NB4 (cell line): Measurements from ENCODE around the gene MAP4.

Source experiments
- DNase-seq: peaks from one replicate; pipeline ENCODE4 v3.0.0; 2010; ENCODE audit warnings: low read depth
- H3K4me3 ChIP-seq: one replicate; pipeline ENCODE4 v1.5.1; 2011; ENCODE audit warnings: mild to moderate bottlenecking, low read depth, low read length, moderate library complexity
- MYC ChIP-seq: IDR thresholded peaks from 2 replicates; pipeline ENCODE4 v1.6.1; 2011; ENCODE audit warnings: low read depth, low read length
- POLR2A ChIP-seq: IDR thresholded peaks from 2 replicates; pipeline ENCODE4 v1.6.1; 2011; ENCODE audit warnings: mild to moderate bottlenecking; ENCODE audit not compliant: insufficient read length; ENCODE audit errors: extremely low read depth
- TF ChIP-seq, protein P1 (sequence below): IDR thresholded peaks from 2 replicates; pipeline ENCODE4 v1.6.1; 2011; ENCODE audit warnings: low read depth, low read length
- TF ChIP-seq, protein P2 (sequence below): IDR thresholded peaks from one replicate; pipeline ENCODE4 v1.5.1; 2012; ENCODE audit warnings: low read depth, low read length

MAP4 gene

DNA sequence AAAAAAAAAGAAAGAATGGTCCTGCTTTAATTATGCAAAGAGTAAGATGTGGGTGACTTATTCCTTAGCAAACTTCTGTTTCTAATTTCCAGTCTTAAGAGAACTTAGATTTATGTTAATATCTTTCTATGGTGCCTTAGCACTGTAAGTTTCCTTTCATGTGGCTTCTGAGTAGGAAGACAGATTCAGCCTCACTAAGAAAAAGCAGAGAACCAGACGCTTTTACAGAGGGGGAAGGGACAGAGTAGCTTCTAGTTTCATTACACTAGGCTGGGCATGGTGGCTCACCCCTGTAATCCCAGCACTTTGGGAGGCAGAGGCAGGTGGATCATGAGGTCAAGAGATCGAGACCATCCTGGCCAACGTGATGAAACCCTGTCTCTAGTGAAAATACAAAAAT lies 118.3 kb downstream of the MAP4 start:
- no peak overlapping the region for H3K4me3 ChIP-seq
- TF ChIP-seq, protein P1, sequence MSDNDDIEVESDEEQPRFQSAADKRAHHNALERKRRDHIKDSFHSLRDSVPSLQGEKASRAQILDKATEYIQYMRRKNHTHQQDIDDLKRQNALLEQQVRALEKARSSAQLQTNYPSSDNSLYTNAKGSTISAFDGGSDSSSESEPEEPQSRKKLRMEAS: no peak
- TF ChIP-seq, protein P2, sequence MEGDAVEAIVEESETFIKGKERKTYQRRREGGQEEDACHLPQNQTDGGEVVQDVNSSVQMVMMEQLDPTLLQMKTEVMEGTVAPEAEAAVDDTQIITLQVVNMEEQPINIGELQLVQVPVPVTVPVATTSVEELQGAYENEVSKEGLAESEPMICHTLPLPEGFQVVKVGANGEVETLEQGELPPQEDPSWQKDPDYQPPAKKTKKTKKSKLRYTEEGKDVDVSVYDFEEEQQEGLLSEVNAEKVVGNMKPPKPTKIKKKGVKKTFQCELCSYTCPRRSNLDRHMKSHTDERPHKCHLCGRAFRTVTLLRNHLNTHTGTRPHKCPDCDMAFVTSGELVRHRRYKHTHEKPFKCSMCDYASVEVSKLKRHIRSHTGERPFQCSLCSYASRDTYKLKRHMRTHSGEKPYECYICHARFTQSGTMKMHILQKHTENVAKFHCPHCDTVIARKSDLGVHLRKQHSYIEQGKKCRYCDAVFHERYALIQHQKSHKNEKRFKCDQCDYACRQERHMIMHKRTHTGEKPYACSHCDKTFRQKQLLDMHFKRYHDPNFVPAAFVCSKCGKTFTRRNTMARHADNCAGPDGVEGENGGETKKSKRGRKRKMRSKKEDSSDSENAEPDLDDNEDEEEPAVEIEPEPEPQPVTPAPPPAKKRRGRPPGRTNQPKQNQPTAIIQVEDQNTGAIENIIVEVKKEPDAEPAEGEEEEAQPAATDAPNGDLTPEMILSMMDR: no peak
- no peak for TF ChIP-seq POLR2A
- TF ChIP-seq MYC: no peak
- no peak for DNase-seq

DNA sequence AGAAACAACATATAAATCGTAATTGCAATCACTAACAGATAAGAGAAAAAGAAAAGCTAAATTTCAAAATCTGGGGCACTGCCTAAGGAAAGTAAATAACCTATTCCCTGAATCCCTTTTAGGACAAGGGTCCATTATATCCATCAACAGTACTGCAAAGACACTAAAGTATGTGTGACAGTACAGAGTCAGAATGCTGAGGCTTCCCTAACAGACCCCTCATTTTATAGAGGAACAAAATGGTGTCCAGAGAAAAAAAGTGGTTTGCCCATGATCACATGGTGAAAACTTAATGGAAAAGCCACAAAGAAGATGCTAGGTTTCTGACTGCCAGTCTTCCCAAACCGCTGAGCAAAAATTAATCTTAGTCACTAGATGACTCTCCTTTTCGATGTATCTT lies 119.5 kb downstream of the MAP4 start:
- DNase-seq: no peak
- TF ChIP-seq, protein P1: no peak
- H3K4me3 ChIP-seq: no peak overlapping the region

DNA sequence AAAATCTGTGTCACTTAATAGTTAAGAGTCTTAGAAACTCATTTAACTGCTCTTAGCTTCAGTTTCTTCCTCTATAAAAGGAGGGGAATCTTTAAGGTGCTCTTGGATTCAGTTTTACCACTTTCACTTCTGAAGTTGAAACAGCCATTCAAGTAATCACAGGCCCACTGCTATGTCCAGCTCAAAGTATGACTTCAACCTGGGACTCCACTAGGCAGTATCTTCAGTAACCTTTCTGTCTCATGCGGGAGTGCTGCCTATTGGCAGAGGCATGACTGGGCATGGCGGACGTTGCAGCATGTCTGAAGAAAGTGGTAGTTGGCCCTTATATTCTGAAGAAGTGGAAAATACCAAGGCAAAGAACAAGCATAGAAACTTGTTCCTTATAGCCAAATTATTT lies 121.0 kb downstream of the MAP4 start:
- no peak overlapping the region for H3K4me3 ChIP-seq
- no peak for TF ChIP-seq POLR2A
- DNase-seq: no peak

DNA sequence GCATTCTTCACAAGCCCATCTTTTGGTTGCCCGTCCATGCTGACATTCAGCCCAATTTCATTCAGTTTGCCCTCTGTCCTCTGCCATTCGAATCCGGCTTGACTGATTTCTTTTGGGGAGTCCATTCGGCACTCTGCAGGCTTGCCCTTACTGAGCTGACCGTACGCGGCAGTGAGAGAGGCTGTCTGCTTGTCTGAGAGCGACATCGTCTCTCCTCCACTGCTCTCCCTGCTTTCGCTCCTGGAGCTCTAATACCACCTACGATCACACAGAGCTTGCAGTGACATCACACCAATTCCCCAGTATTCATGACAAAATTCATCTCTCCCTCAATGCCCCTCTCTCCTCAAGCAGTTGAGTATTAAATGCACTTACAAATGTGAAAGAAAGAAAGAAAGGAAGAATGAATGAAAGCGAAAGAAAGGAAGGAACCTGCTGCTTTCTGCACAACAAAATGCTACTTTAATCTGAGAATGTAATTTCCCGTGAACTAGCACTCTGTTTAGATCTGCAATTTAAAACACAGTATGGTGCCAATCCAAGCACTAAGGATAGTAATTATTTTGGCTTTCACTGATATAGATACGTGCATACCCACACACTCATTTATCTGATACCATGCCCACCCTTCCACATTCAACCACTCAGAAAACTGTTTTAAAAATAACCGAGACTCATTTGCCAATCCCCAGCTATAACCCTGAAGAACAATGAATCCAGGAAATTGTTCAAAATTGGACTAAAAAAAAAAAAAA lies 123.8 kb downstream of the MAP4 start:
- no peak for DNase-seq
- no peak for TF ChIP-seq MYC
- TF ChIP-seq POLR2A: no peak
- TF ChIP-seq, protein P1: no peak
- TF ChIP-seq, protein P2: no peak
- H3K4me3 ChIP-seq: no peak overlapping the region

DNA sequence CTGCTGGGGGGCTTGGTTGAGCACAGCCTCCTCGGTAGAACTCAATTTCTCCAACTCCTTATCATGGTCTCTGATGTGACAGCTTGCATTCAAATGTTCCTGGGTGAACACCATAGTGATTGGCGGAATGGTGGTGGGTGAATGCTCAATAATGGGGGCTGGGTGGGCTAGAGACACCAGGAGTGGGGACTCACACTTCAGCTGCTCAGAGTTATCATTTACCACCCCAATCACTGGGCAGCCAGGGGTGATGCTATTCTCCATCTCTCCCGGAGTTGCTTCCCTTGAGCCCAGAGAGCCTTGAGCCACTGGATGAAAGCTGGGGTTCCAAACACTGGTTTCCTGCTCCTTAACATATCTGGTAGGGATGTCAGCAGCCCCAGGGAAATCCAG lies 124.6 kb downstream of the MAP4 start:
- H3K4me3 ChIP-seq: no peak overlapping the region
- TF ChIP-seq POLR2A (no peak), MYC (no peak)
- TF ChIP-seq, protein P2: no peak
- TF ChIP-seq, protein P1: no peak
- no peak for DNase-seq

DNA sequence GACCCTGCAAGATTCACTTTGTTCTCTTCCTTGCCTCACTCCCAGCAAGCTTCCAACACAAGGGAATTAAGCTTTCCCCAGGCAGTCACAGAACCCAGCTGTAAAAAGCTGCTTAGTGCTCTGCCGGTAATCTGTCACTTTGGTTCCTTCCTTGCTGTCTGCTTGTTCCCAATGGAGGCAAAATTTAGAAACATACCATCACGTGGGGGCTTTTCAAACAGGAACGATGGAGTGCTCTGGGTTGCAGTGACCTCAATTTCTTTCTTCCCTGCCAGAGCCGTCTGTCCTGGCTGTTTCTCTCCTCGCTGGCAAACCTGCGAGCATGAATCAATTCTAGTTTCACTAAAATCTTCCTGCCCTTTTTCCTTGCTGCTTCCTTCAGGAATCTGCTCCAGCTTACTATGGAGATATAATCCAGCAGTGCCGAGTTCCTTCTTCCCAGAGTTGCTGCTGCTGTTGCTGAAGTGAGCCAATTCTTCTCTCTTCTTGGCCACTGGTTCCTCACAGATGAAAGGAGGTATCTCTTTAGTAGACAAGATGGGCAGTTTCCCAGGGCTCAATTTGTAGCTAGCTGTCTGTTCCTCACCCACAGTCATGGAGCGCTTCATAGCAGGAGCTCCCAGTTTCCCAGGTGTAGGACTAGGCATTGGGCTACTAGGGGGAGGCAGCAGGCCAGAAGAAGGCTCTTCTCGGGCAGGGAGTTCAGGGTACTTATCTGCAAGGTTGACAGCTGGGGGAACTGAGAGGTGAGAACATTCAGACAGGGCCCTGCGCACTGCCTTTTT lies 125.2 kb downstream of the MAP4 start:
- DNase-seq: no peak
- TF ChIP-seq MYC: no peak
- TF ChIP-seq, protein P1: no peak
- TF ChIP-seq POLR2A: no peak
- TF ChIP-seq, protein P2: no peak
- no peak overlapping the region for H3K4me3 ChIP-seq
